Daoy (cell line): ENCODE results near the gene LGALS12. TPM values are rescaled to one million over a fixed set of nuclear protein-coding genes. Genes with fewer than 3 reads are reported as not detected.

ENCODE experiments used
- DNase-seq: peaks from one replicate; pipeline ENCODE4 v3.0.0-alpha.2; 2015; ENCODE audit warnings: low read depth
- total RNA-seq: library from RNA; depleted of rRNA; stranded (reverse); fragments of >200 nt; shearing (Covaris generic); gene quantifications from 2 replicates; pipeline ENCODE4 v1.2.3, GENCODE V29; 2014; rRNA removed

The LGALS12 gene
- total RNA-seq = not detected in 2 replicates

GRCh38 chr11:63505857-63506528 is at the start of gene LGALS12:
LGALS12 (plus strand) TSS chr11:63506084; CDS start chr11:63506459, 375 bp downstream.
- peak; percentile 47 for DNase-seq

- peak; percentile 2 for DNase-seq
These were observed 46.3 kb upstream of the LGALS12 start for GRCh38 chr11:63459586-63459985.

GRCh38 chr11:63462137-63462536 is 43.7 kb upstream of the LGALS12 start:
- no peak for DNase-seq

GRCh38 chr11:63470311-63470710 is 35.6 kb upstream of the LGALS12 start:
- no peak for DNase-seq

GRCh38 chr11:63472372-63472771 is 33.5 kb upstream of the LGALS12 start:
- DNase-seq = no peak

- DNase-seq = no peak
These were observed 29.3 kb upstream of the LGALS12 start for GRCh38 chr11:63476618-63477017.

- peak; percentile 58 for DNase-seq
These were observed 27.0 kb upstream of the LGALS12 start for GRCh38 chr11:63478896-63479295.

GRCh38 chr11:63480039-63480438 is 25.8 kb upstream of the LGALS12 start:
- DNase-seq = no peak

- no peak for DNase-seq
These were observed 20.1 kb upstream of the LGALS12 start for GRCh38 chr11:63485777-63486176.

- no peak for DNase-seq
These were observed 17.1 kb upstream of the LGALS12 start for GRCh38 chr11:63488789-63489188.

GRCh38 chr11:63489879-63490278 is 16.0 kb upstream of the LGALS12 start:
- DNase-seq = no peak

- no peak for DNase-seq
These were observed 15.2 kb upstream of the LGALS12 start, which contains the start of gene PLAAT5 for GRCh38 chr11:63490551-63491239. PLAAT5 (minus strand) TSS chr11:63491167; CDS start chr11:63491034, 133 bp downstream.

GRCh38 chr11:63491240-63491587 is 14.7 kb upstream of the LGALS12 start:
- DNase-seq = no peak

GRCh38 chr11:63491636-63492372 is 14.1 kb upstream of the LGALS12 start:
- DNase-seq = no peak

GRCh38 chr11:63492441-63492840 is 13.4 kb upstream of the LGALS12 start:
- DNase-seq = no peak

GRCh38 chr11:63493127-63493526 is 12.8 kb upstream of the LGALS12 start:
- no peak for DNase-seq

GRCh38 chr11:63494975-63495374 is 10.9 kb upstream of the LGALS12 start:
- DNase-seq = no peak

GRCh38 chr11:63499874-63500273 is 6.0 kb upstream of the LGALS12 start:
- DNase-seq = no peak

GRCh38 chr11:63501236-63501635 is 4.6 kb upstream of the LGALS12 start:
- no peak for DNase-seq

- no peak for DNase-seq
These were observed 3.5 kb upstream of the LGALS12 start for GRCh38 chr11:63502252-63502820.

GRCh38 chr11:63503492-63503891 is 2.4 kb upstream of the LGALS12 start:
- no peak for DNase-seq

GRCh38 chr11:63504054-63504453 is 1.8 kb upstream of the LGALS12 start:
- no peak for DNase-seq
